ENCODE results near the gene CIRBP. TPM values are rescaled to one million over a fixed set of nuclear protein-coding genes. Genes with fewer than 3 reads are reported as not detected.

Gene CIRBP
- total and polyA plus RNA-seq, 2 of the 13 experiments (the other 11 are each of a cell fraction or from before 2014, with no cell fraction given) = 133 to 140 TPM

DNA sequence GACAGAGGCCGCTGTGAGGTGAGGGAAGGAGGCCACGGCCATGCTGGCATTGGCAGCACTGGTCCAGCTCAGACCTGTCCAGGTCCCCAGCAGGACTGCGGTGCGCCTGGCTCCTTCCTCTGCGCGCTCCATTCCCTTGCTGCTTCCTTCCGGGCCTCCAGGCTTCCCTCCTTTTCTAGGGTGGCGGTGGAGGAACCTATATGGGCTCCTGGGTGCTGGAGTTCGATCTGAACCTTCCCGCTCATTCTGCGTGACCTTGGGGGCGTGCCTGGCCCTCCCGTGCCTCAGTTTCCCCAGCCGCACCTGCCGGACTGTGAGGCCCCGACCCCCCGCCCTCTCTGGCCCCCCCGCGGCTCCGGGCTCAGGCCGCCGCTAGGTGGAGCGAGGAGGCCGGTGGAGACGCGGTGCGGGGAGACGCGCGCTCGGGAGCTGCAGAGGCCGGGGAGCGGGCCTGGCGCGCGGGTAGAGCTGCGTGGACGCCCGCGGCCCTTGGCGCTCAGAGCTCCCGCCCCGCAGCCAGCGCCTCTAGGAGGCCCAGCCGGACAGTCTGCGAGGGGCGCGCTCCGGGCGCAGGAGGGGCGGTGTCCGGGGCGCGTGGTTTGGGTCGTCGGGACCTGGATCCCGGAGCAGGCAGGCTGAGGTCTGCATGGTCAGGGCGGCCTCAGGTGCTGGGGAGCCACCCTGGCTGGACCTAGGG is 46.5 kb downstream of the CIRBP start:
- FAIRE-seq (no peak), DNase-seq (ENCODE audit: low spot score) (no peak), ATAC-seq (peak; percentile 64)
- Histone ChIP-seq H3K36me3 (replicated peaks in 1 of 2; ENCODE audit: control insufficient read depth in 1 of 2, insufficient read depth in 2 of 2, low read length in 2 of 2) (no peaks in the 10 kb centered on the region), H3K4me1 (ENCODE audit: insufficient read depth, low read length) (peaks cover 60% of the 10 kb centered on the region), H3K27ac (ENCODE audit: extremely low read length, insufficient read depth, low read length) (no peak overlapping the region), H4K20me1 (ENCODE audit: insufficient read depth, low read length) (no peaks in the 10 kb centered on the region), H3K27me3 (ENCODE audit: control insufficient read depth in 1 of 2, insufficient read depth in 2 of 2, low read length in 2 of 2) (peaks cover 8 to 55% of the 10 kb centered on the region in 2 experiments), H3K9ac (ENCODE audit: insufficient read depth, low read depth, low read length) (no peak overlapping the region), H3K9me3 (ENCODE audit: low read length) (no peaks in the 10 kb centered on the region), H3K79me2 (ENCODE audit: insufficient read depth, low read length) (no peaks in the 10 kb centered on the region), H3K4me2 (ENCODE audit: low read depth, low read length) (peak overlapping the region; percentile 71), H3K4me3 (replicated peaks in 1 of 3; ENCODE audit: insufficient read depth in 1 of 3, low read depth in 2 of 3, low read length in 3 of 3) (peak overlapping the region in 2 of 3 experiments; percentile 43 to 67; a peak in 3 of 6 replicates), H2AFZ (ENCODE audit: low read length) (no peak overlapping the region)
- no TSS peak for BruUV-seq (replicated peaks)
- ChIA-PET CTCF (ENCODE audit: low intra/inter-chr PET ratio, low total read pairs) (interaction anchor here (1.5 kb wide), 1 partner anchor 36 kb away, joined by 6 read pairs; no protein-coding TSS in a partner anchor), POLR2A (interaction anchor here (0.6 to 1.4 kb wide), 5 partner anchors 32 to 58 kb away, joined by 3 to 8 read pairs (median 3); partner anchors contain the start of gene CIRBP)
- in situ Hi-C loops (cut with HindIII; ENCODE audit: extremely low pct_ligation_motif_present, low pct_unique_long_range_greater_than_20kb) (loop anchor here (5.0 kb wide), 1 partner anchor 33 kb away; no protein-coding TSS in a partner anchor), intact Hi-C loops (cut with micrococcal nuclease; ENCODE audit: unreplicated experiment) (loop anchor here (2.0 to 5.0 kb wide), 3 partner anchors 37 to 57 kb away; a partner anchor contains a TSS)
- WGBS (ENCODE audit: low lambda C conversion rate) = 10% methylated on average over 13 of the region's 58 CpGs
- TF ChIP-seq, protein P1, sequence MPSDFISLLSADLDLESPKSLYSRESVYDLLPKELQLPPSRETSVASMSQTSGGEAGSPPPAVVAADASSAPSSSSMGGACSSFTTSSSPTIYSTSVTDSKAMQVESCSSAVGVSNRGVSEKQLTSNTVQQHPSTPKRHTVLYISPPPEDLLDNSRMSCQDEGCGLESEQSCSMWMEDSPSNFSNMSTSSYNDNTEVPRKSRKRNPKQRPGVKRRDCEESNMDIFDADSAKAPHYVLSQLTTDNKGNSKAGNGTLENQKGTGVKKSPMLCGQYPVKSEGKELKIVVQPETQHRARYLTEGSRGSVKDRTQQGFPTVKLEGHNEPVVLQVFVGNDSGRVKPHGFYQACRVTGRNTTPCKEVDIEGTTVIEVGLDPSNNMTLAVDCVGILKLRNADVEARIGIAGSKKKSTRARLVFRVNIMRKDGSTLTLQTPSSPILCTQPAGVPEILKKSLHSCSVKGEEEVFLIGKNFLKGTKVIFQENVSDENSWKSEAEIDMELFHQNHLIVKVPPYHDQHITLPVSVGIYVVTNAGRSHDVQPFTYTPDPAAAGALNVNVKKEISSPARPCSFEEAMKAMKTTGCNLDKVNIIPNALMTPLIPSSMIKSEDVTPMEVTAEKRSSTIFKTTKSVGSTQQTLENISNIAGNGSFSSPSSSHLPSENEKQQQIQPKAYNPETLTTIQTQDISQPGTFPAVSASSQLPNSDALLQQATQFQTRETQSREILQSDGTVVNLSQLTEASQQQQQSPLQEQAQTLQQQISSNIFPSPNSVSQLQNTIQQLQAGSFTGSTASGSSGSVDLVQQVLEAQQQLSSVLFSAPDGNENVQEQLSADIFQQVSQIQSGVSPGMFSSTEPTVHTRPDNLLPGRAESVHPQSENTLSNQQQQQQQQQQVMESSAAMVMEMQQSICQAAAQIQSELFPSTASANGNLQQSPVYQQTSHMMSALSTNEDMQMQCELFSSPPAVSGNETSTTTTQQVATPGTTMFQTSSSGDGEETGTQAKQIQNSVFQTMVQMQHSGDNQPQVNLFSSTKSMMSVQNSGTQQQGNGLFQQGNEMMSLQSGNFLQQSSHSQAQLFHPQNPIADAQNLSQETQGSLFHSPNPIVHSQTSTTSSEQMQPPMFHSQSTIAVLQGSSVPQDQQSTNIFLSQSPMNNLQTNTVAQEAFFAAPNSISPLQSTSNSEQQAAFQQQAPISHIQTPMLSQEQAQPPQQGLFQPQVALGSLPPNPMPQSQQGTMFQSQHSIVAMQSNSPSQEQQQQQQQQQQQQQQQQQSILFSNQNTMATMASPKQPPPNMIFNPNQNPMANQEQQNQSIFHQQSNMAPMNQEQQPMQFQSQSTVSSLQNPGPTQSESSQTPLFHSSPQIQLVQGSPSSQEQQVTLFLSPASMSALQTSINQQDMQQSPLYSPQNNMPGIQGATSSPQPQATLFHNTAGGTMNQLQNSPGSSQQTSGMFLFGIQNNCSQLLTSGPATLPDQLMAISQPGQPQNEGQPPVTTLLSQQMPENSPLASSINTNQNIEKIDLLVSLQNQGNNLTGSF (CRISPR knock-in tag; IDR thresholded peaks at IDR 0.05) = no peak
- TF ChIP-seq ZNF614 (CRISPR knock-in tag; IDR thresholded peaks at IDR 0.05; ENCODE audit: borderline replicate concordance) (no peak), ZNF737 (CRISPR knock-in tag; IDR thresholded peaks at IDR 0.05; ENCODE audit: borderline replicate concordance) (no peak), FOXA1 (IDR thresholded peaks at IDR 0.05) (no peak), FOXA1 (CRISPR knock-in tag; IDR thresholded peaks at IDR 0.05) (no peak), FOXJ3 (CRISPR knock-in tag; IDR thresholded peaks at IDR 0.05; ENCODE audit: borderline replicate concordance) (no peak), RARA (CRISPR knock-in tag; IDR thresholded peaks at IDR 0.05) (no peak), ZZZ3 (CRISPR knock-in tag; IDR thresholded peaks at IDR 0.05; ENCODE audit: borderline replicate concordance) (no peak), ZNF230 (CRISPR knock-in tag; IDR thresholded peaks at IDR 0.05) (no peak), ZNF770 (CRISPR knock-in tag; IDR thresholded peaks at IDR 0.05) (peak; percentile 63; the same call in 1 of the 2 replicates), ZNF12 (CRISPR knock-in tag; IDR thresholded peaks at IDR 0.05) (no peak), JUNB (CRISPR knock-in tag; IDR thresholded peaks at IDR 0.05; ENCODE audit: borderline replicate concordance) (no peak), FOXK1 (CRISPR knock-in tag; IDR thresholded peaks at IDR 0.05; ENCODE audit: borderline replicate concordance, low read depth) (0 out of 2 replicates have a peak, but pooled peaks have one; percentile 46), CHCHD3 (CRISPR knock-in tag; IDR thresholded peaks at IDR 0.05) (no peak)
- TF ChIP-seq, protein P2, sequence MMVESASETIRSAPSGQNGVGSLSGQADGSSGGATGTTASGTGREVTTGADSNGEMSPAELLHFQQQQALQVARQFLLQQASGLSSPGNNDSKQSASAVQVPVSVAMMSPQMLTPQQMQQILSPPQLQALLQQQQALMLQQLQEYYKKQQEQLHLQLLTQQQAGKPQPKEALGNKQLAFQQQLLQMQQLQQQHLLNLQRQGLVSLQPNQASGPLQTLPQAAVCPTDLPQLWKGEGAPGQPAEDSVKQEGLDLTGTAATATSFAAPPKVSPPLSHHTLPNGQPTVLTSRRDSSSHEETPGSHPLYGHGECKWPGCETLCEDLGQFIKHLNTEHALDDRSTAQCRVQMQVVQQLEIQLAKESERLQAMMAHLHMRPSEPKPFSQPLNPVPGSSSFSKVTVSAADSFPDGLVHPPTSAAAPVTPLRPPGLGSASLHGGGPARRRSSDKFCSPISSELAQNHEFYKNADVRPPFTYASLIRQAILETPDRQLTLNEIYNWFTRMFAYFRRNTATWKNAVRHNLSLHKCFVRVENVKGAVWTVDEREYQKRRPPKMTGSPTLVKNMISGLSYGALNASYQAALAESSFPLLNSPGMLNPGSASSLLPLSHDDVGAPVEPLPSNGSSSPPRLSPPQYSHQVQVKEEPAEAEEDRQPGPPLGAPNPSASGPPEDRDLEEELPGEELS (CRISPR knock-in tag; IDR thresholded peaks at IDR 0.05) = no peak

All from HepG2 (cell line).